HepG2 (cell line): ENCODE results near the gene DSTYK.

Source experiments
- GABPA ChIP-seq, 2 experiments: IDR thresholded peaks; 2 replicates each; pipeline ENCODE4 v1.6.1; 2011 to 2016; ENCODE audit warnings: low read depth in 2 of 2, low read length in 1 of 2, missing biosample characterization in 1 of 2, missing genetic modification characterization in 1 of 2
- POLR2A ChIP-seq, 2 experiments: IDR thresholded peaks; 2 replicates each; pipeline ENCODE4 v1.6.1; 2011; ENCODE audit warnings: low read depth in 2 of 2, low read length in 2 of 2, mild to moderate bottlenecking in 1 of 2, moderate library complexity in 1 of 2; ENCODE audit not compliant: insufficient read depth in 1 of 2
- POLR2AphosphoS5 ChIP-seq: IDR thresholded peaks from 2 replicates; pipeline ENCODE4 v1.6.1; 2012; ENCODE audit warnings: low read depth, low read length
- TF ChIP-seq, protein P1 (sequence below): sonication (generic); formaldehyde crosslinking; IDR thresholded peaks from 2 replicates; pipeline ENCODE4 v1.5.0; 2020; ENCODE audit warnings: mild to moderate bottlenecking, missing genetic modification reagents, moderate library complexity

DNA sequence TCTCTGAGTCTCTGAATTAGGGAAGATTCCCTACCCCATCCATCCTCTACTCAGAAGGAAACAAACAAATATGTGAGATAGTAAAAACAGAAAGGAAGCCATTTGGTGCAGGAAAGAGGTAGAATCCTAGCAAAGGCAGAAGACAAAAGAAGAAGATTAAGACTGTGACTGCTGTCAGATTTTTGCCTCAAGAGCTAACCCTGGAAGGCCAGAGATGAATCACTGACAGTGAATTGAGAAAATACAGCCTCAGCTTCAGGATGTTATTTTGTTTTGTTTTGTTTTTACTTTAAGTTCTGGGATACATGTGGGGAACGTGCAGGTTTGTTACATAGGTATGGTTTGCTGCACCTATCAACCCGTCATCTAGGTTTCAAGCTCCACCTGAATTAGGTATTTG, 31.7 kb downstream of the DSTYK start:
- TF ChIP-seq, protein P1, sequence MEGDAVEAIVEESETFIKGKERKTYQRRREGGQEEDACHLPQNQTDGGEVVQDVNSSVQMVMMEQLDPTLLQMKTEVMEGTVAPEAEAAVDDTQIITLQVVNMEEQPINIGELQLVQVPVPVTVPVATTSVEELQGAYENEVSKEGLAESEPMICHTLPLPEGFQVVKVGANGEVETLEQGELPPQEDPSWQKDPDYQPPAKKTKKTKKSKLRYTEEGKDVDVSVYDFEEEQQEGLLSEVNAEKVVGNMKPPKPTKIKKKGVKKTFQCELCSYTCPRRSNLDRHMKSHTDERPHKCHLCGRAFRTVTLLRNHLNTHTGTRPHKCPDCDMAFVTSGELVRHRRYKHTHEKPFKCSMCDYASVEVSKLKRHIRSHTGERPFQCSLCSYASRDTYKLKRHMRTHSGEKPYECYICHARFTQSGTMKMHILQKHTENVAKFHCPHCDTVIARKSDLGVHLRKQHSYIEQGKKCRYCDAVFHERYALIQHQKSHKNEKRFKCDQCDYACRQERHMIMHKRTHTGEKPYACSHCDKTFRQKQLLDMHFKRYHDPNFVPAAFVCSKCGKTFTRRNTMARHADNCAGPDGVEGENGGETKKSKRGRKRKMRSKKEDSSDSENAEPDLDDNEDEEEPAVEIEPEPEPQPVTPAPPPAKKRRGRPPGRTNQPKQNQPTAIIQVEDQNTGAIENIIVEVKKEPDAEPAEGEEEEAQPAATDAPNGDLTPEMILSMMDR (CRISPR knock-in tag), result no peak
- TF ChIP-seq GABPA (IDR thresholded peaks at IDR 0.05; ENCODE audit: low read depth, low read length), result no peak
- no peak for TF ChIP-seq GABPA (CRISPR knock-in tag; IDR thresholded peaks at IDR 0.05; ENCODE audit: low read depth)
- TF ChIP-seq POLR2AphosphoS5, result no peak
- no peak for TF ChIP-seq POLR2A (IDR thresholded peaks at IDR 0.05; ENCODE audit: insufficient read depth in 1 of 2, low read depth in 2 of 2, low read length in 2 of 2)
